ENCODE data around the gene TRANK1.
"Not testable (repeated sequence)": the region's sequence is repeated elsewhere in the genome, so short reads cannot be mapped to it uniquely, and the experiment has no call there.

TRANK1 gene

GRCh38 chr3:36905545-36905944 is 39.3 kb downstream of the TRANK1 start:
- Histone ChIP-seq H3K4me3 (ENCODE audit: insufficient read length, low read depth) (no peak overlapping the region), H3K9me3 (ENCODE audit: insufficient read depth, low read length) (no peaks in the 10 kb centered on the region), H3K36me3 (ENCODE audit: insufficient read depth, insufficient read length, low read length) (no peaks in the 10 kb centered on the region), H3K27me3 (ENCODE audit: insufficient read depth, insufficient read length) (no peaks in the 10 kb centered on the region), H3K9ac (ENCODE audit: insufficient read length, low read depth) (no peak overlapping the region), H3K4me1 (ENCODE audit: insufficient read depth, insufficient read length) (peaks cover 9% of the 10 kb centered on the region)
- DNase-seq (ENCODE audit: low read depth, low spot score) = no peak
- TF ChIP-seq YY1 (IDR thresholded peaks at IDR 0.05; ENCODE audit: insufficient read depth, insufficient read length) (no peak), SUZ12 (IDR thresholded peaks at IDR 0.05; ENCODE audit: extremely low read depth, insufficient read depth, insufficient read length) (no peak), ZNF274 (IDR thresholded peaks at IDR 0.05; ENCODE audit: low read depth, low read length) (no peak)

- Histone ChIP-seq H3K9me3 (ENCODE audit: insufficient read depth, low read length) (no peaks in the 10 kb centered on the region), H3K4me3 (ENCODE audit: insufficient read length, low read depth) (no peak overlapping the region), H3K36me3 (ENCODE audit: insufficient read depth, insufficient read length, low read length) (no peaks in the 10 kb centered on the region), H3K4me1 (ENCODE audit: insufficient read depth, insufficient read length) (peaks cover 9% of the 10 kb centered on the region), H3K27me3 (ENCODE audit: insufficient read depth, insufficient read length) (no peaks in the 10 kb centered on the region), H3K9ac (ENCODE audit: insufficient read length, low read depth) (no peak overlapping the region)
- DNase-seq (ENCODE audit: low read depth, low spot score) = no peak
- TF ChIP-seq SUZ12 (IDR thresholded peaks at IDR 0.05; ENCODE audit: extremely low read depth, insufficient read depth, insufficient read length) (no peak), ZNF274 (IDR thresholded peaks at IDR 0.05; ENCODE audit: low read depth, low read length) (no peak), YY1 (IDR thresholded peaks at IDR 0.05; ENCODE audit: insufficient read depth, insufficient read length) (no peak)
Measured at GRCh38 chr3:36904641-36905040, 40.2 kb downstream of the TRANK1 start.

GRCh38 chr3:36904065-36904464 is 40.8 kb downstream of the TRANK1 start:
- H3K27me3 ChIP-seq (ENCODE audit: insufficient read depth, insufficient read length); H3K4me3 ChIP-seq (ENCODE audit: insufficient read length, low read depth); H3K4me1 ChIP-seq (ENCODE audit: insufficient read depth, insufficient read length); H3K9ac ChIP-seq (ENCODE audit: insufficient read length, low read depth); H3K9me3 ChIP-seq (ENCODE audit: insufficient read depth, low read length); H3K36me3 ChIP-seq (ENCODE audit: insufficient read depth, insufficient read length, low read length); DNase-seq (ENCODE audit: low read depth, low spot score): not testable (repeated sequence)

- Histone ChIP-seq H3K9ac (ENCODE audit: insufficient read length, low read depth) (no peak overlapping the region), H3K9me3 (ENCODE audit: insufficient read depth, low read length) (no peaks in the 10 kb centered on the region), H3K27me3 (ENCODE audit: insufficient read depth, insufficient read length) (no peaks in the 10 kb centered on the region), H3K4me3 (ENCODE audit: insufficient read length, low read depth) (no peak overlapping the region), H3K4me1 (ENCODE audit: insufficient read depth, insufficient read length) (peaks cover 9% of the 10 kb centered on the region), H3K36me3 (ENCODE audit: insufficient read depth, insufficient read length, low read length) (no peaks in the 10 kb centered on the region)
- TF ChIP-seq SUZ12 (IDR thresholded peaks at IDR 0.05; ENCODE audit: extremely low read depth, insufficient read depth, insufficient read length) = no peak
- TF ChIP-seq ZNF274 (IDR thresholded peaks at IDR 0.05; ENCODE audit: low read depth, low read length) = no peak
- no peak for TF ChIP-seq YY1 (IDR thresholded peaks at IDR 0.05; ENCODE audit: insufficient read depth, insufficient read length)
- DNase-seq (ENCODE audit: low read depth, low spot score) = no peak
Measured at GRCh38 chr3:36903119-36903882, 41.6 kb downstream of the TRANK1 start.

- H3K36me3 ChIP-seq (ENCODE audit: insufficient read depth, insufficient read length, low read length) = no peaks in the 10 kb centered on the region
- no peak overlapping the region for H3K9ac ChIP-seq (ENCODE audit: insufficient read length, low read depth)
- no peak overlapping the region for H3K4me3 ChIP-seq (ENCODE audit: insufficient read length, low read depth)
- no peaks in the 10 kb centered on the region for H3K27me3 ChIP-seq (ENCODE audit: insufficient read depth, insufficient read length)
- H3K9me3 ChIP-seq (ENCODE audit: insufficient read depth, low read length) = no peaks in the 10 kb centered on the region
- TF ChIP-seq ZNF274 (IDR thresholded peaks at IDR 0.05; ENCODE audit: low read depth, low read length) (no peak), YY1 (IDR thresholded peaks at IDR 0.05; ENCODE audit: insufficient read depth, insufficient read length) (no peak), SUZ12 (IDR thresholded peaks at IDR 0.05; ENCODE audit: extremely low read depth, insufficient read depth, insufficient read length) (no peak)
- H3K4me1 ChIP-seq (ENCODE audit: insufficient read depth, insufficient read length) = peaks cover 9% of the 10 kb centered on the region
- DNase-seq (ENCODE audit: low read depth, low spot score) = no peak
Measured at GRCh38 chr3:36901588-36901987, 43.3 kb downstream of the TRANK1 start.

GRCh38 chr3:36900474-36901443 is 44.1 kb downstream of the TRANK1 start:
- Histone ChIP-seq H3K9ac (ENCODE audit: insufficient read length, low read depth) (no peak overlapping the region), H3K4me1 (ENCODE audit: insufficient read depth, insufficient read length) (peaks cover 9% of the 10 kb centered on the region), H3K27me3 (ENCODE audit: insufficient read depth, insufficient read length) (no peaks in the 10 kb centered on the region), H3K9me3 (ENCODE audit: insufficient read depth, low read length) (no peaks in the 10 kb centered on the region), H3K36me3 (ENCODE audit: insufficient read depth, insufficient read length, low read length) (no peaks in the 10 kb centered on the region), H3K4me3 (ENCODE audit: insufficient read length, low read depth) (no peak overlapping the region)
- TF ChIP-seq SUZ12 (IDR thresholded peaks at IDR 0.05; ENCODE audit: extremely low read depth, insufficient read depth, insufficient read length) (no peak), ZNF274 (IDR thresholded peaks at IDR 0.05; ENCODE audit: low read depth, low read length) (no peak), YY1 (IDR thresholded peaks at IDR 0.05; ENCODE audit: insufficient read depth, insufficient read length) (no peak)
- DNase-seq (ENCODE audit: low read depth, low spot score) = no peak

All from NT2/D1 (cell line).